ELF-1 (cell line): ENCODE measurements around the gene ANTXRL.
"Not testable (repeated sequence)": the region's sequence is repeated elsewhere in the genome, so short reads cannot be mapped to it uniquely, and the experiment has no call there.

Experiments
- DNase-seq: peaks from one replicate; pipeline ENCODE4 v3.0.0-alpha.2; 2016; ENCODE audit warnings: low read depth, low spot score

The ANTXRL gene

DNA sequence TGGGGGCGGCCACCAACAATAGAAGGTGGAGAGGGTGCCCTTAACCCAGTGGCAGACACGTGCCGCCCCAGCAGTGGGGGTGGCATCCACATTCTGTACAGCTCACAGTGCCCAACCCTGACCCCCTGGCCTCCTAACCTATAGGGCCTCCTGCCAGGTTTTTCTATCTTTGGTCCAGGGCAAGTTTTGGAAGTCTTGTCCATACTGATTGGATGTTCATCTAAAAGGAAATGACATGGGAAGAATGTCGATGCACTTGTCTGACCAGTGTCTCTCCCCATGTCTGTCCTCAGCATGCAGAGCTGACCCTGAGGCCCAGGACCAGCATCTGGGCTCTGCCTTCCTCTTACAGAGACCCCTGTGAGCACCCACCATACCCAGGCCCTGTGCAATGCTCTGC is 32.3 kb upstream of the ANTXRL start:
- DNase-seq, result no peak

DNA sequence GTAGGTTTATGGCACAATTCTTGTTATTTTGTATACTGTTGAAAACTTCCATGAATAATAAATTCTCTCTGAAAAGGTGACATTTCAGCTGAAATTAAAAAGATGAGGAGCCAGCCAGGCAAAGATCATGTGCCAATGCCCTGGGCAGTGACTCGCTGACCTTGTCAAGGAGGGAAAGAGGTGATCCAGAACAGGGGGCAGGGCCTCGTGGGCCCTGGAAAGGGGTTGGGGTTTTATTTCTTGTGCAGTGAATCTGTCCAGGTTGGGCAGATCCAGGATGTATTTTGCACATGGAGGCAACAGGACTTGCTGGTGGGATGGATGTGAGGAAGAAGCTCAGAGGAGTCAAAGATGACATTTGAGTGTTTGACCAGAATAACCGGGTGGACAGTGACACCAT is 31.6 kb upstream of the ANTXRL start:
- not testable (repeated sequence) for DNase-seq

- peak; percentile 63 for DNase-seq
These were observed 30.7 kb upstream of the ANTXRL start for GRCh38 chr10:46255801-46256747.

DNA sequence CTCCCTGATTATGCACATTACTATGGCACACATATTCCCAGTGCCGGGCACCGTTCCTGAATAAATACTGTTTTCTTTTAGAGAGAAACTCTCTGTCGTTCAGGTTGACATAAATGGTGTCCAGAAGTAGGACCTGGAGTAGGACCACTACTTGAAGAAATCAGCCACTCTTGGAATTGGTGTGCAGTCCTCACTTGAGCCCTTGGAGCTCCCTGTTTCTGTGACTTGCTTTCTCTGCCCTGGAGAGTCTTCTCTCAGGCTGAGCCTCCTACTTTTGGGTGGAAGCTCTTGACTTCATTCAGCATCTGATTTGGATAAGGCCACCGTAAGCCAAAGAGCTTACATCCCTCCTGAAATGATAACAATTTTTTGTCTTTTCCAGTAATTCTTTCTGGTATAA is 29.7 kb upstream of the ANTXRL start:
- no peak for DNase-seq

GRCh38 chr10:46262906-46263560 is 23.8 kb upstream of the ANTXRL start:
- DNase-seq, result not testable (repeated sequence)

DNA sequence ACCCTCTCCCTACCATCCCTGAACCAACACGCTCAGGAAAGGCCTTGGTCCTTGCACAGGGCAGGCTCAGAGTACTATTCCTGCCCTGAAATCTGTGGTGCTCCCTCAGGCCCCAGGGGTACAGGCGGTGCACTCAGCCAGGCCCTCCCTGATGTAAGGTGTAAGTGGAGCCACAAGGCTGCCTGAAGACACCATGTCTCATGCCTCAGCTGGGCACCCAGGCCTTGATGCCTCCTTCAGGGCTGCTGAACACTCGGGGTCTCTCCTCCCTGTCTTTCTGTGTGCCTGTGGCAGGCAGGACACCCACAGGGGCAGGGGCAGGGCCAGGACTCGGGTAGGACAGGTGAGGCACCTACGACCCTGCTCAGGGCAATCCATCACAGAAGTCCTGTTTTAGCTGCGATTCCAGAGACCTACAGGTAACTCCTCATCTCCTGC is 22.9 kb upstream of the ANTXRL start:
- no peak for DNase-seq

GRCh38 chr10:46264336-46264735 is 22.5 kb upstream of the ANTXRL start:
- no peak for DNase-seq

DNA sequence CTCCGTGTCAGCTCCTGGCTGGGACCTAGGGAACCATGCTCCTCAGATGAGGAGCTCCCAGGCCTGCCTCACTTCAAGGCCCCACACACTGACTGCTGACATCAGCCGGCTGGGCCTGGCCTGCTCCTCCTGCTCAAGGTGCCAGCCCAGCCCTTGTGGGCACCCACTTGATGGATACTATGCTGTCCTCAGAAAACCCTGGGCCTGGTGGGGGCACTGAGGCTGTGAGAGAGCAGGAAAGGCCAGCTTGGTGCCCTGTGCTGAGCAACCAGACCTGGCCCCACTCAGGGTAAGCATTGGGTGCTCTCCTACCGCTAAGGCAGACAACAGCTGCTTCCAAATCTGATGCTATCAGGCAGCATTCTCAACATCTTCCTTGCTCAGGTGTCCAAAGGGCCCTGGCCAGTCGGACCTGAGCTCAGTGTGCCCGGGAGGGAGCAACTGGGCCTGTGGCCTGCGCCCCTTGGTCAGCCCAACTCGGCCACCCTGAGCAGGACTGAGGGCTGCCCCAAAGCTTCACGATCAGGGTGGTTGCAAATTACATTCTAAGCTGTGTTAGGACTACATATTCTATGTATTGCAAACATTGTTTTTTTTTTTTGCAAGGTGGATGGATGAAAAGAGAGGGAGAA is 21.9 kb upstream of the ANTXRL start:
- DNase-seq, result no peak

GRCh38 chr10:46265566-46266305 is 21.1 kb upstream of the ANTXRL start:
- not testable (repeated sequence) for DNase-seq

DNA sequence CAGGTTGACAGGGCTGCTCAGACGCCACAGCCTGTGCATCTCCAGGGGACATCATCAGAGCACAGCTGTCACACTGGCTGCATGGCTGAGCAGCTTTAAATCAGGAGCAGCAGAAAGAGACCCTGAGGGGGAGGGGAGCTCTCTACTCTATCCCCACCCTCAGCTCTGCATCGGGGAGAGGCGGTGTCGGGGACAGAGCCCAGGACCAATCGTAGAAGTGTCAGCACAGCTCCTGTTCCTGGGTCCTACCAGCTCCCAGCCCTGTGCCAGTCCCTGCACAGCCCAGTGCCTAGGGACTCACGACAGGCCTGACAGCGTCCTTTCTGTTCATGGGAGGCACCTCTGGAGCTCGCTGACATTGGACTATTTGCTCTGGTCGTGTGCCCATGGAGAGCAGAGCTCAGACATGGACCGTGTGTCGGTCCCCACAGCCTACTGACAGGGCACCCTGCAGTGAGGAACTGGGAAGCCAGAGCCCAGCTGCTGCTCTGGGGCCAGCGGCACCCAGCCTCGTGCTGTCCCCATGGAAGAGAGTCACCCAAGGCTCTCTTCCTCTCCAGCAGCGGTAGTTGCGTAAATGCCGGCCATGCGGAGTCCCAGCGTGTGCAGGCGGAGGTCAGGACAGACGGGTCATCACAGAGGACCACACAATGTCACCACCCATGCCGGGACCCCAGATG is 20.4 kb upstream of the ANTXRL start:
- DNase-seq, result no peak

GRCh38 chr10:46267132-46267985 is 19.4 kb upstream of the ANTXRL start:
- no peak for DNase-seq

- DNase-seq, result no peak
These were observed 18.5 kb upstream of the ANTXRL start for GRCh38 chr10:46268076-46268881.

- not testable (repeated sequence) for DNase-seq
These were observed 17.2 kb upstream of the ANTXRL start for GRCh38 chr10:46269554-46270053.

GRCh38 chr10:46270086-46270811 is 16.5 kb upstream of the ANTXRL start:
- no peak for DNase-seq

DNA sequence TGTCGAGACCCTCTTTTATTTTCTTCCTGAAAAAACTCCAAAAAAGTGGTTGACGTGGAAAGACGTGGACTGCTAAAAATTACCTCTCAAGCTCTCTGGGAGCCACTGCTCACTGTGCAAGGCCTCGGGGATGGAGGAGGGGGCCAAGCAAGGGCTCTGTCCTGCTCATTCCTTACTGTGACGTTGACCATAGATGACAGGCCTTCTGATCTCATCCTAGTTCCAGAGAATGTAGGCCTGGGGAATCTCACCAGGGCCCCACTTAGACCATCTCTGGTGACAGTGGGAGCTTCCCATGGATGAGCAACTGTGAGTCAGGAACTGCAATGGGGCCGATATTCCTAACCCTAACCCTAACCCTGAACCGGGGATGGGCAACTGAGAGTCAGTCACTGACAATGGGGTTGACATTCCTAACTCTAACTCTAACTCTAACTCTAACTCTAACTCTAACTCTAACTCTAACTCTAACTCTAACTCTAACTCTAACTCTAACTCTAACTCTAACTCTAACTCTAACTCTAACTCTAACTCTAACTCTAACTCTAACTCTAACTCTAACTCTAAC is 15.8 kb upstream of the ANTXRL start:
- DNase-seq, result not testable (repeated sequence)

DNA sequence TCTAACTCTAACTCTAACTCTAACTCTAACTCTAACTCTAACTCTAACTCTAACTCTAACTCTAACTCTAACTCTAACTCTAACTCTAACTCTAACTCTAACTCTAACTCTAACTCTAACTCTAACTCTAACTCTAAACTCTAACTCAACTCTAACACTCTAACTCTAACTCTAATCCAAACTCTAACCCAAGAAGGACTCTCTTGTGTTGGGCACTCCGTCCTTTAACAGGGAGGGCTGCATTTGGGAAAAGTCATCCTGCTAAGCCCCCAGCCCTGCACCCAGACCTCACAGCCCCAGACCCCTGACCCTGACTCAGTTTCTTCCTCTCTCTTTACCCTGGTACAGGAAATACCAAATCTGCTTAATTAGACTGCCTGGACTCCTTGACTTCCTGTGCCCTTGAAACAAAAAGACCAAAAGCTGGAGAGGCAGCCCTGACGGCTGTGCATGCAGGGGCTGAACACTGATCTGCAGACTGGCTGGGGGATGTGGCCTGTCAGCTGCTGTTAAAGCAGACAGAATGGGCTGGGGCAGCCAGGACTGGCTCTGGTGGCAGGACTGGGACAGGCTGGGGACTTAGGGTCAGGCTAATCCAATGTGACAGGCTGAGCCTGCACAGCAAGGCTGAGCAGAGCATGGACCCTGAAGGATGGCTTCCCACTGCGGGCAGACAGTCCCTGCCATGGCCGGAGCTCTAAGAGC is 14.8 kb upstream of the ANTXRL start:
- DNase-seq, result not testable (repeated sequence)

- no peak for DNase-seq
These were observed 13.9 kb upstream of the ANTXRL start for GRCh38 chr10:46272863-46273415.
